Glutamatergic neuron (in vitro differentiated cells): ENCODE data around the gene AADACL4. TPM values are rescaled to one million over a fixed set of nuclear protein-coding genes. Genes with fewer than 3 reads are reported as not detected.
"Not testable (repeated sequence)": the region's sequence is repeated elsewhere in the genome, so short reads cannot be mapped to it uniquely, and the experiment has no call there.

Experiments used
- DNase-seq: peaks from one replicate; pipeline ENCODE4 v3.0.0; 2022
- H3K27ac Mint-ChIP-seq: one replicate; pipeline ENCODE4 v1.8.0; 2020; ENCODE audit warnings: mild to moderate bottlenecking, mixed read lengths, inconsistent platforms; ENCODE audit not compliant: unreplicated experiment
- H3K27me3 Mint-ChIP-seq: one replicate; pipeline ENCODE4 v1.8.0; 2020; ENCODE audit warnings: mild to moderate bottlenecking, moderate library complexity, mixed read lengths, inconsistent platforms; ENCODE audit not compliant: unreplicated experiment
- H3K36me3 Mint-ChIP-seq: one replicate; pipeline ENCODE4 v1.8.0; 2020; ENCODE audit warnings: mild to moderate bottlenecking, mixed read lengths, inconsistent platforms; ENCODE audit not compliant: unreplicated experiment
- H3K4me1 Mint-ChIP-seq: one replicate; pipeline ENCODE4 v1.8.0; 2020; ENCODE audit warnings: mild to moderate bottlenecking, low read depth, mixed read lengths, inconsistent platforms; ENCODE audit not compliant: unreplicated experiment
- H3K4me3 Mint-ChIP-seq: one replicate; pipeline ENCODE4 v1.8.0; 2020; ENCODE audit warnings: mild to moderate bottlenecking, mixed read lengths, inconsistent platforms; ENCODE audit not compliant: unreplicated experiment
- H3K9me3 Mint-ChIP-seq: one replicate; pipeline ENCODE4 v1.8.0; 2020; ENCODE audit warnings: mild to moderate bottlenecking, moderate library complexity, mixed read lengths, inconsistent platforms; ENCODE audit not compliant: unreplicated experiment
- total RNA-seq: library from RNA; stranded (reverse); fragmentation: NEBNext Ultra II Directional; extraction: Animal tissue kit (Norgen Biotek cat#: 25700); gene quantifications from one replicate; pipeline ENCODE4 v1.2.1, GENCODE V29; 2021; ENCODE audit not compliant: unreplicated experiment
- TF ChIP-seq, protein P1 (sequence below): fragments of 200-600 bp; sonication (generic); IDR thresholded peaks from one replicate; pipeline ENCODE4 v1.5.0; 2021; ENCODE audit not compliant: partially characterized antibody, unreplicated experiment

The AADACL4 gene
- total RNA-seq, 1 donor from 2014 or later: not detected

DNA sequence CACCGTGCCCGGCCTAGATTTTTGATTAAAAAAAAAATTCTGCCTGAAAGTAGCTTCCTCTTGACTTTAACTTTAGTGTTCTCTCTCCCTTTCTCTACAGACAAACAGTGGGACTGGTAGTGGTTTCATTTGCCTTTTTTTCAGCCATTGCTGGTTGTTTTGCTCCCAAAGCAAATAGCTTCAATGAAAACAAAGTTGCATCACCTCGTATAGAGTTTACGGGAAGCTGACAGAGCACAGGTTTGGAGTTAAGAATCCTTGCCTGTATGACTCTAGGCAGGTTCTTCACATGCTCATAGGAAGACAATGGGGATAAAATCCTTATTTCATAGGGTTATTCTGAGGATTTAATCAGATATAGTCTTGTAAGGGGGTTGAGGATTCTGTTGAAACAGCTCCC is 21.6 kb downstream of the AADACL4 start:
- H3K27ac Mint-ChIP-seq: no peak overlapping the region
- no peaks in the 10 kb centered on the region for H3K36me3 Mint-ChIP-seq
- H3K4me1 Mint-ChIP-seq: peaks cover 2% of the 10 kb centered on the region
- H3K9me3 Mint-ChIP-seq: no peaks in the 10 kb centered on the region
- H3K4me3 Mint-ChIP-seq: no peak overlapping the region
- no peak for DNase-seq
- no peaks in the 10 kb centered on the region for H3K27me3 Mint-ChIP-seq
- TF ChIP-seq, protein P1, sequence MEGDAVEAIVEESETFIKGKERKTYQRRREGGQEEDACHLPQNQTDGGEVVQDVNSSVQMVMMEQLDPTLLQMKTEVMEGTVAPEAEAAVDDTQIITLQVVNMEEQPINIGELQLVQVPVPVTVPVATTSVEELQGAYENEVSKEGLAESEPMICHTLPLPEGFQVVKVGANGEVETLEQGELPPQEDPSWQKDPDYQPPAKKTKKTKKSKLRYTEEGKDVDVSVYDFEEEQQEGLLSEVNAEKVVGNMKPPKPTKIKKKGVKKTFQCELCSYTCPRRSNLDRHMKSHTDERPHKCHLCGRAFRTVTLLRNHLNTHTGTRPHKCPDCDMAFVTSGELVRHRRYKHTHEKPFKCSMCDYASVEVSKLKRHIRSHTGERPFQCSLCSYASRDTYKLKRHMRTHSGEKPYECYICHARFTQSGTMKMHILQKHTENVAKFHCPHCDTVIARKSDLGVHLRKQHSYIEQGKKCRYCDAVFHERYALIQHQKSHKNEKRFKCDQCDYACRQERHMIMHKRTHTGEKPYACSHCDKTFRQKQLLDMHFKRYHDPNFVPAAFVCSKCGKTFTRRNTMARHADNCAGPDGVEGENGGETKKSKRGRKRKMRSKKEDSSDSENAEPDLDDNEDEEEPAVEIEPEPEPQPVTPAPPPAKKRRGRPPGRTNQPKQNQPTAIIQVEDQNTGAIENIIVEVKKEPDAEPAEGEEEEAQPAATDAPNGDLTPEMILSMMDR: no peak

- Mint-ChIP-seq H3K27me3 (no peaks in the 10 kb centered on the region), H3K9me3 (no peaks in the 10 kb centered on the region)
These were observed 22.4 kb downstream of the AADACL4 start for GRCh38 chr1:12666141-12666735.

GRCh38 chr1:12669529-12670068 is 25.7 kb downstream of the AADACL4 start:
- no peaks in the 10 kb centered on the region for H3K36me3 Mint-ChIP-seq
- DNase-seq: no peak
- H3K27ac Mint-ChIP-seq: no peak overlapping the region
- peaks cover under 1% of the 10 kb centered on the region for H3K9me3 Mint-ChIP-seq
- peaks cover under 1% of the 10 kb centered on the region for H3K27me3 Mint-ChIP-seq
- TF ChIP-seq, protein P1: no peak
- H3K4me3 Mint-ChIP-seq: no peak overlapping the region
- H3K4me1 Mint-ChIP-seq: no peaks in the 10 kb centered on the region

More at GRCh38 chr1:12666141-12666735, 22.4 kb downstream of the AADACL4 start:
- no peak for DNase-seq
- Mint-ChIP-seq H3K4me3 (no peak overlapping the region), H3K36me3 (no peaks in the 10 kb centered on the region), H3K4me1 (peaks cover 2% of the 10 kb centered on the region), H3K27ac (no peak overlapping the region)
- TF ChIP-seq, protein P1: no peak

DNA sequence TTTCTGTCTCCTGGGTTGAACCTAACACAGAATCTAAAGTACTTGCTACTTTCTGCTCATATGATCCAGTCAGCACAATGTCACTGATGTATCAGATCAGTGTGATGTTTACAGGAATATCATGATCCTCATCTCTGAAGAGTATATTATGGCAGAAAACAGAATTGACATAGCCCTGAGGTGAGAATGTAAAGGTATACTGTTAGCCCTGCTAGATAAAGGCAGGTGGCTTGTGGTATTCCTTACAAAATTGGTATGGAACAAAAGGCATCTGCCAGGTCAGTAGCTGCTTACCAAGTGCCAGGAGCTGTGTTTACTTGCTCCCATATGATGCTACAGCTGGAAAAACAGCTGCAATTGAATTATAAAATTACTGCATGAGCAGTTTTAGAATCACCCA is 30.5 kb downstream of the AADACL4 start:
- H3K9me3 Mint-ChIP-seq: peaks cover 5% of the 10 kb centered on the region
- H3K4me3 Mint-ChIP-seq: no peak overlapping the region
- peaks cover 2% of the 10 kb centered on the region for H3K27me3 Mint-ChIP-seq
- DNase-seq: no peak
- H3K27ac Mint-ChIP-seq: no peak overlapping the region
- TF ChIP-seq, protein P1: no peak
- no peaks in the 10 kb centered on the region for H3K36me3 Mint-ChIP-seq
- no peaks in the 10 kb centered on the region for H3K4me1 Mint-ChIP-seq

GRCh38 chr1:12676122-12676521 is 32.2 kb downstream of the AADACL4 start:
- H3K27me3 Mint-ChIP-seq, DNase-seq, H3K36me3 Mint-ChIP-seq, H3K9me3 Mint-ChIP-seq, H3K27ac Mint-ChIP-seq, H3K4me1 Mint-ChIP-seq, H3K4me3 Mint-ChIP-seq: not testable (repeated sequence)
